Neural progenitor cell (in vitro differentiated cells): ENCODE measurements around the gene DET1. TPM values are rescaled to one million over a fixed set of nuclear protein-coding genes. Genes with fewer than 3 reads are reported as not detected.

Experiments
- DNase-seq: peaks from one replicate; pipeline ENCODE4 v3.0.0-alpha.2; 2016; ENCODE audit warnings: low spot score
- H2AFZ ChIP-seq: fragments of 200-600 bp; sonication (generic); replicated peaks from 2 replicates; pipeline ENCODE4 v1.6.1; 2016; ENCODE audit warnings: antibody characterized with exemption
- H3F3A ChIP-seq: fragments of 200-600 bp; sonication (generic); 2 replicates; pipeline ENCODE4 v1.6.1; 2016; ENCODE audit warnings: antibody characterized with exemption, low read depth
- H3K27ac ChIP-seq: fragments of 200-600 bp; sonication (generic); 2 replicates; pipeline ENCODE4 v1.5.1; 2016; ENCODE audit warnings: mild to moderate bottlenecking
- H3K27me3 ChIP-seq: fragments of 200-600 bp; sonication (generic); 2 replicates; pipeline ENCODE4 v1.6.1; 2016; ENCODE audit warnings: mild to moderate bottlenecking, moderate library complexity
- H3K36me3 ChIP-seq: fragments of 200-600 bp; sonication (generic); 2 replicates; pipeline ENCODE4 v1.5.1; 2016
- H3K4me1 ChIP-seq: fragments of 200-600 bp; sonication (generic); 2 replicates; pipeline ENCODE4 v1.6.1; 2016; ENCODE audit warnings: mixed run types
- H3K4me2 ChIP-seq: fragments of 200-600 bp; sonication (generic); 2 replicates; pipeline ENCODE4 v1.6.1; 2016
- H3K4me3 ChIP-seq: fragments of 200-600 bp; sonication (generic); 2 replicates; pipeline ENCODE4 v1.5.1; 2016
- H3K79me2 ChIP-seq: fragments of 200-600 bp; sonication (generic); 2 replicates; pipeline ENCODE4 v1.6.1; 2016; ENCODE audit warnings: low read depth
- H3K9ac ChIP-seq: fragments of 200-600 bp; sonication (generic); 2 replicates; pipeline ENCODE4 v1.6.1; 2016
- H3K9me3 ChIP-seq: fragments of 200-600 bp; sonication (generic); 2 replicates; pipeline ENCODE4 v1.5.1; 2016; ENCODE audit warnings: low read depth
- H4K20me1 ChIP-seq: fragments of 200-600 bp; sonication (generic); 2 replicates; pipeline ENCODE4 v1.6.1; 2016; ENCODE audit warnings: low read depth
- H3K27ac Mint-ChIP-seq: 3 replicates; pipeline ENCODE4 v1.8.0; 2021; ENCODE audit warnings: mixed read lengths
- H3K27me3 Mint-ChIP-seq: 2 replicates; pipeline ENCODE4 v1.8.0; 2022; ENCODE audit warnings: low read depth, mild to moderate bottlenecking, inconsistent platforms, moderate library complexity, mixed read lengths; ENCODE audit not compliant: insufficient read depth
- H3K36me3 Mint-ChIP-seq: 3 replicates; pipeline ENCODE4 v1.8.0; 2021; ENCODE audit warnings: mixed read lengths
- H3K4me1 Mint-ChIP-seq: 3 replicates; pipeline ENCODE4 v1.8.0; 2021; ENCODE audit warnings: mixed read lengths
- H3K4me3 Mint-ChIP-seq: 3 replicates; pipeline ENCODE4 v1.8.0; 2021; ENCODE audit warnings: mild to moderate bottlenecking, moderate library complexity, mixed read lengths
- H3K9me3 Mint-ChIP-seq: 3 replicates; pipeline ENCODE4 v1.8.0; 2020; ENCODE audit warnings: mixed read lengths
- CTCF ChIP-seq: fragments of 200-600 bp; sonication (generic); IDR thresholded peaks from 2 replicates; pipeline ENCODE4 v1.5.1; 2017; ENCODE audit warnings: antibody characterized with exemption, mild to moderate bottlenecking
- EZH2 ChIP-seq: fragments of 200-600 bp; sonication (generic); IDR thresholded peaks from 2 replicates; pipeline ENCODE4 v1.6.1; 2017; ENCODE audit warnings: antibody characterized with exemption, mild to moderate bottlenecking, moderate library complexity
- EZH2phosphoT487 ChIP-seq: fragments of 200-600 bp; sonication (generic); IDR thresholded peaks from 2 replicates; pipeline ENCODE4 v1.6.1; 2017; ENCODE audit warnings: antibody characterized with exemption
- total RNA-seq: library from RNA; depleted of rRNA; stranded (reverse); fragments of >200 nt; gene quantifications from 2 replicates; pipeline ENCODE4 v1.2.3, GENCODE V29; 2015; ENCODE audit warnings: low replicate concordance

DET1 gene
- total RNA-seq, 1 donor from 2014 or later: 21.3 TPM

- no peaks in the 10 kb centered on the region for H3K9me3 ChIP-seq
- no peaks in the 10 kb centered on the region for H3K27me3 ChIP-seq
- peaks cover 27% of the 10 kb centered on the region for H3K4me1 ChIP-seq
- H3K79me2 ChIP-seq: no peaks in the 10 kb centered on the region
- Mint-ChIP-seq H3K9me3 (no peaks in the 10 kb centered on the region), H3K27me3 (peaks cover 2% of the 10 kb centered on the region), H3K36me3 (no peaks in the 10 kb centered on the region), H3K4me3 (no peak overlapping the region), H3K27ac (peak overlapping the region; percentile 18), H3K4me1 (peaks cover 19% of the 10 kb centered on the region)
- DNase-seq: peak; percentile 69
- TF ChIP-seq EZH2: no peak
- TF ChIP-seq CTCF: no peak
- TF ChIP-seq EZH2phosphoT487: no peak
- no peak overlapping the region for H3K4me3 ChIP-seq
- no peaks in the 10 kb centered on the region for H4K20me1 ChIP-seq
- no peak overlapping the region for H3K9ac ChIP-seq
- no peaks in the 10 kb centered on the region for H3K36me3 ChIP-seq
- H3F3A ChIP-seq: peaks cover 7% of the 10 kb centered on the region
- peak overlapping the region; percentile 63 for H3K4me2 ChIP-seq
- H3K27ac ChIP-seq: no peak overlapping the region
- H2AFZ ChIP-seq: peak overlapping the region; percentile 11
Observed at GRCh38 chr15:88574655-88575054, 28.2 kb upstream of the DET1 start.

GRCh38 chr15:88574077-88574476 lies 27.6 kb upstream of the DET1 start:
- Histone ChIP-seq H3K27ac (no peak overlapping the region), H3K9ac (no peak overlapping the region), H3K4me3 (no peak overlapping the region), H3K79me2 (no peaks in the 10 kb centered on the region), H3K4me1 (peaks cover 28% of the 10 kb centered on the region), H4K20me1 (no peaks in the 10 kb centered on the region), H3K9me3 (no peaks in the 10 kb centered on the region), H3F3A (peaks cover 7% of the 10 kb centered on the region), H3K4me2 (peak overlapping the region; percentile 63), H3K36me3 (no peaks in the 10 kb centered on the region), H2AFZ (peak overlapping the region; percentile 11), H3K27me3 (no peaks in the 10 kb centered on the region)
- no peaks in the 10 kb centered on the region for H3K36me3 Mint-ChIP-seq
- H3K4me1 Mint-ChIP-seq: peaks cover 19% of the 10 kb centered on the region
- H3K27ac Mint-ChIP-seq: peak overlapping the region; percentile 18
- TF ChIP-seq CTCF: no peak
- no peak for TF ChIP-seq EZH2
- no peak for TF ChIP-seq EZH2phosphoT487
- no peak overlapping the region for H3K4me3 Mint-ChIP-seq
- H3K9me3 Mint-ChIP-seq: no peaks in the 10 kb centered on the region
- DNase-seq: no peak
- H3K27me3 Mint-ChIP-seq: peaks cover 2% of the 10 kb centered on the region

GRCh38 chr15:88571852-88572259 lies 25.4 kb upstream of the DET1 start:
- Histone ChIP-seq H4K20me1 (no peaks in the 10 kb centered on the region), H2AFZ (peak overlapping the region; percentile 17), H3K27ac (no peak overlapping the region), H3K4me3 (no peak overlapping the region), H3F3A (peaks cover 7% of the 10 kb centered on the region), H3K27me3 (no peaks in the 10 kb centered on the region), H3K4me1 (peaks cover 28% of the 10 kb centered on the region), H3K36me3 (no peaks in the 10 kb centered on the region), H3K9me3 (no peaks in the 10 kb centered on the region), H3K4me2 (peak overlapping the region; percentile 18), H3K79me2 (no peaks in the 10 kb centered on the region), H3K9ac (no peak overlapping the region)
- Mint-ChIP-seq H3K27ac (no peak overlapping the region), H3K9me3 (no peaks in the 10 kb centered on the region), H3K27me3 (peaks cover 2% of the 10 kb centered on the region), H3K4me3 (no peak overlapping the region), H3K36me3 (no peaks in the 10 kb centered on the region), H3K4me1 (peaks cover 19% of the 10 kb centered on the region)
- no peak for DNase-seq
- TF ChIP-seq CTCF: no peak
- TF ChIP-seq EZH2phosphoT487: no peak
- TF ChIP-seq EZH2: no peak
